ENCODE data around the gene NOS3. TPM values are rescaled to one million over a fixed set of nuclear protein-coding genes. Genes with fewer than 3 reads are reported as not detected.
A peak's percentile ranks its signal among the peaks of the same experiment; 100 is the strongest.

Gene NOS3
- total and polyA plus RNA-seq, 2 of the 13 experiments (the other 11 are each of a cell fraction or from before 2014, with no cell fraction given): 3.7 to 7.5 TPM

DNA sequence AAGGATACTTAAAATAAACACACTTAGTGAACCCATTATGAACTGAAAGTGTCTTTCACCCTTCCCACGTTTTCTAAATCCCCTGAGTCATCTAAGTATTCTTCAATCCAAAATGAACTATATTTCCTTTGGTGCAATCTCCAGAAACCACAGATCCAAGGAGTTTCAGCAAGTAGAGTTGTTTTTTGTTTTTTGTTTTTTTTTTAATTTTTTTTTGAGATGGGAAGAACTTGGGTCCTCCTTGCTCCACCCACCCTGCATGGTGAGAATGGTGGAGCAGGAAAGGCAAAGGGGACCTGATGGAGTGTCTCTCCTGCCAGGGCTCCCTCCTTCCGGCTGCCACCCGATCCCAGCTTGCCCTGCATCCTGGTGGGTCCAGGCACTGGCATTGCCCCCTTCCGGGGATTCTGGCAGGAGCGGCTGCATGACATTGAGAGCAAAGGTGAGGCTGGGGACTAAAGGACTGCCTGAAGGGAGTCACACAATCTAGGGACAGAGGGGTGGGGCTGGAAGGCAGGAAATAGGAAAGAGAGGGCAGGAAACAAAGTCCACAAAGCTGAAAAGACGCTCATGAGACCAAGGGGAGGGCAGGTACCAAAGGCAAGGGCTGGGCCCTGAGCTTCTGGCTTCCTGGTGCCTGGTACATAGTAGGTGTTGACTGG, 21.3 kb downstream of the NOS3 start (continued):
- TF ChIP-seq ZNF441 (CRISPR knock-in tag; IDR thresholded peaks at IDR 0.05; ENCODE audit: borderline replicate concordance) (0 out of 2 replicates have a peak, but pooled peaks have one; percentile 22), ZSCAN30 (CRISPR knock-in tag; IDR thresholded peaks at IDR 0.05) (no peak), GATAD2A (CRISPR knock-in tag; IDR thresholded peaks at IDR 0.05) (peak; percentile 38), MEF2D (CRISPR knock-in tag; IDR thresholded peaks at IDR 0.05) (0 out of 2 replicates have a peak, but pooled peaks have one; percentile 23), PHF20 (CRISPR knock-in tag; IDR thresholded peaks at IDR 0.05) (0 out of 2 replicates have a peak, but pooled peaks have one; percentile 47), ZNF629 (CRISPR knock-in tag; conservative IDR thresholded peaks at IDR 0.05) (0 out of 2 replicates have a peak, but pooled peaks have one; percentile 20), SP5 (CRISPR knock-in tag; IDR thresholded peaks at IDR 0.05; ENCODE audit: borderline replicate concordance, low read depth) (peak; percentile 63; the same call in 1 of the 2 replicates), ZNF274 (CRISPR knock-in tag; IDR thresholded peaks at IDR 0.05) (0 out of 2 replicates have a peak, but pooled peaks have one; percentile 27), ZNF644 (CRISPR knock-in tag; IDR thresholded peaks at IDR 0.05; ENCODE audit: low read depth) (0 out of 2 replicates have a peak, but pooled peaks have one; percentile 27), ZNF501 (CRISPR knock-in tag; IDR thresholded peaks at IDR 0.05) (peak; percentile 67), FOXA3 (CRISPR knock-in tag; IDR thresholded peaks at IDR 0.05) (0 out of 2 replicates have a peak, but pooled peaks have one; percentile 5), ZNF17 (CRISPR knock-in tag; IDR thresholded peaks at IDR 0.05) (no peak), GABPB1 (CRISPR knock-in tag; IDR thresholded peaks at IDR 0.05) (peak; percentile 44; the same call in 1 of the 2 replicates)
- TF ChIP-seq, protein P1, sequence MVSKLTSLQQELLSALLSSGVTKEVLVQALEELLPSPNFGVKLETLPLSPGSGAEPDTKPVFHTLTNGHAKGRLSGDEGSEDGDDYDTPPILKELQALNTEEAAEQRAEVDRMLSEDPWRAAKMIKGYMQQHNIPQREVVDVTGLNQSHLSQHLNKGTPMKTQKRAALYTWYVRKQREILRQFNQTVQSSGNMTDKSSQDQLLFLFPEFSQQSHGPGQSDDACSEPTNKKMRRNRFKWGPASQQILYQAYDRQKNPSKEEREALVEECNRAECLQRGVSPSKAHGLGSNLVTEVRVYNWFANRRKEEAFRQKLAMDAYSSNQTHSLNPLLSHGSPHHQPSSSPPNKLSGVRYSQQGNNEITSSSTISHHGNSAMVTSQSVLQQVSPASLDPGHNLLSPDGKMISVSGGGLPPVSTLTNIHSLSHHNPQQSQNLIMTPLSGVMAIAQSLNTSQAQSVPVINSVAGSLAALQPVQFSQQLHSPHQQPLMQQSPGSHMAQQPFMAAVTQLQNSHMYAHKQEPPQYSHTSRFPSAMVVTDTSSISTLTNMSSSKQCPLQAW (CRISPR knock-in tag; IDR thresholded peaks at IDR 0.05): peak; percentile 42; the same call in 1 of the 2 replicates
- TF ChIP-seq, protein P2, sequence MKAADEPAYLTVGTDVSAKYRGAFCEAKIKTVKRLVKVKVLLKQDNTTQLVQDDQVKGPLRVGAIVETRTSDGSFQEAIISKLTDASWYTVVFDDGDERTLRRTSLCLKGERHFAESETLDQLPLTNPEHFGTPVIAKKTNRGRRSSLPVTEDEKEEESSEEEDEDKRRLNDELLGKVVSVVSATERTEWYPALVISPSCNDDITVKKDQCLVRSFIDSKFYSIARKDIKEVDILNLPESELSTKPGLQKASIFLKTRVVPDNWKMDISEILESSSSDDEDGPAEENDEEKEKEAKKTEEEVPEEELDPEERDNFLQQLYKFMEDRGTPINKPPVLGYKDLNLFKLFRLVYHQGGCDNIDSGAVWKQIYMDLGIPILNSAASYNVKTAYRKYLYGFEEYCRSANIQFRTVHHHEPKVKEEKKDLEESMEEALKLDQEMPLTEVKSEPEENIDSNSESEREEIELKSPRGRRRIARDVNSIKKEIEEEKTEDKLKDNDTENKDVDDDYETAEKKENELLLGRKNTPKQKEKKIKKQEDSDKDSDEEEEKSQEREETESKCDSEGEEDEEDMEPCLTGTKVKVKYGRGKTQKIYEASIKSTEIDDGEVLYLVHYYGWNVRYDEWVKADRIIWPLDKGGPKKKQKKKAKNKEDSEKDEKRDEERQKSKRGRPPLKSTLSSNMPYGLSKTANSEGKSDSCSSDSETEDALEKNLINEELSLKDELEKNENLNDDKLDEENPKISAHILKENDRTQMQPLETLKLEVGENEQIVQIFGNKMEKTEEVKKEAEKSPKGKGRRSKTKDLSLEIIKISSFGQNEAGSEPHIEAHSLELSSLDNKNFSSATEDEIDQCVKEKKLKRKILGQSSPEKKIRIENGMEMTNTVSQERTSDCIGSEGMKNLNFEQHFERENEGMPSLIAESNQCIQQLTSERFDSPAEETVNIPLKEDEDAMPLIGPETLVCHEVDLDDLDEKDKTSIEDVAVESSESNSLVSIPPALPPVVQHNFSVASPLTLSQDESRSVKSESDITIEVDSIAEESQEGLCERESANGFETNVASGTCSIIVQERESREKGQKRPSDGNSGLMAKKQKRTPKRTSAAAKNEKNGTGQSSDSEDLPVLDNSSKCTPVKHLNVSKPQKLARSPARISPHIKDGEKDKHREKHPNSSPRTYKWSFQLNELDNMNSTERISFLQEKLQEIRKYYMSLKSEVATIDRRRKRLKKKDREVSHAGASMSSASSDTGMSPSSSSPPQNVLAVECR (CRISPR knock-in tag; IDR thresholded peaks at IDR 0.05; ENCODE audit: borderline replicate concordance): peak; percentile 52; the same call in 1 of the 2 replicates
- TF ChIP-seq, protein P3, sequence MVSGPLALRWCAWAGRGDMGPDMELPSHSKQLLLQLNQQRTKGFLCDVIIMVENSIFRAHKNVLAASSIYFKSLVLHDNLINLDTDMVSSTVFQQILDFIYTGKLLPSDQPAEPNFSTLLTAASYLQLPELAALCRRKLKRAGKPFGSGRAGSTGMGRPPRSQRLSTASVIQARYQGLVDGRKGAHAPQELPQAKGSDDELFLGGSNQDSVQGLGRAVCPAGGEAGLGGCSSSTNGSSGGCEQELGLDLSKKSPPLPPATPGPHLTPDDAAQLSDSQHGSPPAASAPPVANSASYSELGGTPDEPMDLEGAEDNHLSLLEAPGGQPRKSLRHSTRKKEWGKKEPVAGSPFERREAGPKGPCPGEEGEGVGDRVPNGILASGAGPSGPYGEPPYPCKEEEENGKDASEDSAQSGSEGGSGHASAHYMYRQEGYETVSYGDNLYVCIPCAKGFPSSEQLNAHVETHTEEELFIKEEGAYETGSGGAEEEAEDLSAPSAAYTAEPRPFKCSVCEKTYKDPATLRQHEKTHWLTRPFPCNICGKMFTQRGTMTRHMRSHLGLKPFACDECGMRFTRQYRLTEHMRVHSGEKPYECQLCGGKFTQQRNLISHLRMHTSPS (CRISPR knock-in tag; IDR thresholded peaks at IDR 0.05; ENCODE audit: low read depth): peak; percentile 96
- TF ChIP-seq, protein P4, sequence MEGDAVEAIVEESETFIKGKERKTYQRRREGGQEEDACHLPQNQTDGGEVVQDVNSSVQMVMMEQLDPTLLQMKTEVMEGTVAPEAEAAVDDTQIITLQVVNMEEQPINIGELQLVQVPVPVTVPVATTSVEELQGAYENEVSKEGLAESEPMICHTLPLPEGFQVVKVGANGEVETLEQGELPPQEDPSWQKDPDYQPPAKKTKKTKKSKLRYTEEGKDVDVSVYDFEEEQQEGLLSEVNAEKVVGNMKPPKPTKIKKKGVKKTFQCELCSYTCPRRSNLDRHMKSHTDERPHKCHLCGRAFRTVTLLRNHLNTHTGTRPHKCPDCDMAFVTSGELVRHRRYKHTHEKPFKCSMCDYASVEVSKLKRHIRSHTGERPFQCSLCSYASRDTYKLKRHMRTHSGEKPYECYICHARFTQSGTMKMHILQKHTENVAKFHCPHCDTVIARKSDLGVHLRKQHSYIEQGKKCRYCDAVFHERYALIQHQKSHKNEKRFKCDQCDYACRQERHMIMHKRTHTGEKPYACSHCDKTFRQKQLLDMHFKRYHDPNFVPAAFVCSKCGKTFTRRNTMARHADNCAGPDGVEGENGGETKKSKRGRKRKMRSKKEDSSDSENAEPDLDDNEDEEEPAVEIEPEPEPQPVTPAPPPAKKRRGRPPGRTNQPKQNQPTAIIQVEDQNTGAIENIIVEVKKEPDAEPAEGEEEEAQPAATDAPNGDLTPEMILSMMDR (CRISPR knock-in tag; IDR thresholded peaks at IDR 0.05): peak; percentile 47
